ENCODE results near the gene CPT1C.

CPT1C gene

GRCh38 chr19:49686503-49687088 lies 4.3 kb upstream of the CPT1C start:
- Histone ChIP-seq H3K9ac (ENCODE audit: low read length) (no peak overlapping the region), H3K27me3 (ENCODE audit: control insufficient read depth, insufficient read depth, low read length) (no peaks in the 10 kb centered on the region), H3K9me3 (ENCODE audit: control insufficient read depth, low read depth, low read length) (no peaks in the 10 kb centered on the region), H3K4me3 (ENCODE audit: low read length) (no peak overlapping the region), H3K36me3 (ENCODE audit: control insufficient read depth, low read depth, low read length) (peaks cover 63% of the 10 kb centered on the region), H3K4me1 (ENCODE audit: control insufficient read depth, low read depth, low read length) (no peaks in the 10 kb centered on the region), H3K27ac (ENCODE audit: low read length) (no peak overlapping the region)

DNA sequence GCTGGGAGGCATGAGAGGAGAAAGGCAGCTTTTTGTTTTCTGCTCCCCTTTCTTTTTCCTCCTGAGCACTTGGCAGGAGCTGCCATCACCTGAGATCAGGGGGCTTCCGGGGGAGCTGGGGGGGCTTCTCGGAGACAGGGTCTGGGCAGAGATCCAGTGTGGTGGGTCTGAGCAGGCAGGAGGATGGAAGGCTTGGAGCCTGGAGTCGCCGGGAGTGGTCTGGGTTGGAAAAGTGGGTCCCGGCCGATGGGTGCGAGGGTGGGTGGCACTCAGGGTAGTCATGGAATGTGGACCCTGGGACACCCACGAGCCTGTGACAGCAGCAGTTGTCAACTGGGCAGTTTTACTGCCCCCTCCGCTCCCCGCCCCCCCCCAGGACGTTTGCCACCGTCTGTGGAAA lies 3.8 kb upstream of the CPT1C start:
- peaks cover 57% of the 10 kb centered on the region for H3K36me3 ChIP-seq (ENCODE audit: control insufficient read depth, low read depth, low read length)
- no peaks in the 10 kb centered on the region for H3K9me3 ChIP-seq (ENCODE audit: control insufficient read depth, low read depth, low read length)
- H3K4me3 ChIP-seq (ENCODE audit: low read length): no peak overlapping the region
- no peaks in the 10 kb centered on the region for H3K4me1 ChIP-seq (ENCODE audit: control insufficient read depth, low read depth, low read length)
- H3K27ac ChIP-seq (ENCODE audit: low read length): no peak overlapping the region
- no peaks in the 10 kb centered on the region for H3K27me3 ChIP-seq (ENCODE audit: control insufficient read depth, insufficient read depth, low read length)
- H3K9ac ChIP-seq (ENCODE audit: low read length): no peak overlapping the region

DNA sequence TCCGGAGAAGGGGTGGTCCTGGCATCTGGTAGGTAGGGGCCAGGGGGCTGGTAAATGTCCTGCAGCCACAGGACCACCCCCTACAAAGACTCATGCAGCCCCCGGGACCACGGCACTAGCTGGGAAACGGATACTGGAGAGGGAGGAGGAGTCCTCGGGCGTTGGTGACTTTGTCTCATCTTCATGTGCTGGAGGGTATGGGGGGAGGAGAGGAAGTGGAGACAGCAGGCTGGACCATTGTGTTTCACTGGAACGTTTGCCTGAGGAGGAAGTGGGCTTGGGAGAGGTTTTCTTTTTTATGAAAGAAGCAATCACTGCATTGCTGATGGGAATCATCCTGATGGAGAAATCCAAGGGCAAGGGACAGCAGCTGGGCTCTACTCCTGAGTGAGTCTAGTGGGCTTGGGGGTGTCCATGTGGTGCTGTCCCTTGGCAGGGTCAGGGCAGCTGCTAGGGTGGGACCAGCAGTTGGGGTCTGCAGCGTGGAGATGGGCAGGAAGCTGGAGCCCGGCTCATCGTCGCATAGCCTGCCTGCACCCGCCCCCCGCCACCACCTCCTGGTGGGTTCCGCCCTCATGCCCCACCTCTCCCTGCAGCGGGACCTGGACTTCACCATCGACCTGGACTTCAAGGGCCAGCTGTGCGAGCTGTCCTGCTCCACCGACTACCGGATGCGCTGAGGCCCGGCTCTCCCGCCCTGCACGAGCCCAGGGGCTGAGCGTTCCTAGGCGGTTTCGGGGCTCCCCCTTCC lies 3.2 kb upstream of the CPT1C start:
- Histone ChIP-seq H3K9me3 (ENCODE audit: control insufficient read depth, low read depth, low read length) (no peaks in the 10 kb centered on the region), H3K36me3 (ENCODE audit: control insufficient read depth, low read depth, low read length) (peaks cover 51% of the 10 kb centered on the region), H3K27me3 (ENCODE audit: control insufficient read depth, insufficient read depth, low read length) (no peaks in the 10 kb centered on the region), H3K9ac (ENCODE audit: low read length) (no peak overlapping the region), H3K4me1 (ENCODE audit: control insufficient read depth, low read depth, low read length) (no peaks in the 10 kb centered on the region), H3K4me3 (ENCODE audit: low read length) (no peak overlapping the region), H3K27ac (ENCODE audit: low read length) (no peak overlapping the region)

DNA sequence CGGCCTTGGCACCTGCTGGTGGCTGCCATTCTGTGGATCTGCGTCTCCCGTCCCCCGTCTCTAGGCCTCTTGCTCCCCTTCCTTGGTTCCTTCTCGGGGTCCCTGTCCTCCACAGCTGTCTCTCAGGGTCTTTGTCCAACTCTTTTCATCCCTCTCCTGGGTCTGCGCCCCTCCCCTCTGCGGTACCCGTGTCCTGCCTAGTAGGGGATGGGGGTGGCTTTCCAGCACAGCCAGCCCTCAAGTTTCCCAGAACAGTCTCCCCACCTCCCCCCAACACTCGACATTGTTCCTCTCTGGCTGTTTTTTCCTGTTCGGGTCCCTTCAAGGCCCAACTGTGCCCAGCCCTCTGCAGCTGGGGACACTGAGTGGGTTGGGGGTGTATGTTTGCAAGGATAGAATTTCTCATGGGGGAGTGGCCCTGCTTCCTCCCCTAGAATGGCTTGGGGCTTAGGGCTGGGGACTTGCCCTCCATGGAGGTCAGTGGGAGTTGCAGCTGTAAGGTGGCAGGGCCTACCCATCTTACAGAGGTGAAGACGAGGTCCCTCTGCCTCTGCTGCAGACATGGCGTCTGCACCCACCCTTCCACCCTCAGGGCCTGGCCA lies 2.3 kb upstream of the CPT1C start:
- no peak overlapping the region for H3K27ac ChIP-seq (ENCODE audit: low read length)
- H3K36me3 ChIP-seq (ENCODE audit: control insufficient read depth, low read depth, low read length): peaks cover 50% of the 10 kb centered on the region
- H3K9me3 ChIP-seq (ENCODE audit: control insufficient read depth, low read depth, low read length): no peaks in the 10 kb centered on the region
- H3K27me3 ChIP-seq (ENCODE audit: control insufficient read depth, insufficient read depth, low read length): no peaks in the 10 kb centered on the region
- H3K9ac ChIP-seq (ENCODE audit: low read length): no peak overlapping the region
- H3K4me3 ChIP-seq (ENCODE audit: low read length): no peak overlapping the region
- H3K4me1 ChIP-seq (ENCODE audit: control insufficient read depth, low read depth, low read length): no peaks in the 10 kb centered on the region

GRCh38 chr19:49689133-49690078 lies 1.5 kb upstream of the CPT1C start, which contains the start of gene ADM5:
ADM5 (plus strand) TSS chr19:49689594; CDS start chr19:49689838, 244 bp downstream.
- H3K27me3 ChIP-seq (ENCODE audit: control insufficient read depth, insufficient read depth, low read length): no peaks in the 10 kb centered on the region
- H3K9ac ChIP-seq (ENCODE audit: low read length): peak within 1 kb of the TSS; percentile 64
- peaks cover 43% of the 10 kb centered on the region for H3K36me3 ChIP-seq (ENCODE audit: control insufficient read depth, low read depth, low read length)
- no peaks in the 10 kb centered on the region for H3K4me1 ChIP-seq (ENCODE audit: control insufficient read depth, low read depth, low read length)
- peak within 1 kb of the TSS; percentile 48 for H3K27ac ChIP-seq (ENCODE audit: low read length)
- H3K4me3 ChIP-seq (ENCODE audit: low read length): peak within 1 kb of the TSS; percentile 79
- H3K9me3 ChIP-seq (ENCODE audit: control insufficient read depth, low read depth, low read length): no peaks in the 10 kb centered on the region

GRCh38 chr19:49690079-49690655 lies 749 bp upstream of the CPT1C start:
- no peaks in the 10 kb centered on the region for H3K4me1 ChIP-seq (ENCODE audit: control insufficient read depth, low read depth, low read length)
- H3K9ac ChIP-seq (ENCODE audit: low read length): peak overlapping the region; percentile 64
- H3K36me3 ChIP-seq (ENCODE audit: control insufficient read depth, low read depth, low read length): peaks cover 36% of the 10 kb centered on the region
- H3K27ac ChIP-seq (ENCODE audit: low read length): peak overlapping the region; percentile 48
- no peaks in the 10 kb centered on the region for H3K27me3 ChIP-seq (ENCODE audit: control insufficient read depth, insufficient read depth, low read length)
- H3K4me3 ChIP-seq (ENCODE audit: low read length): peak overlapping the region; percentile 79
- no peaks in the 10 kb centered on the region for H3K9me3 ChIP-seq (ENCODE audit: control insufficient read depth, low read depth, low read length)

DNA sequence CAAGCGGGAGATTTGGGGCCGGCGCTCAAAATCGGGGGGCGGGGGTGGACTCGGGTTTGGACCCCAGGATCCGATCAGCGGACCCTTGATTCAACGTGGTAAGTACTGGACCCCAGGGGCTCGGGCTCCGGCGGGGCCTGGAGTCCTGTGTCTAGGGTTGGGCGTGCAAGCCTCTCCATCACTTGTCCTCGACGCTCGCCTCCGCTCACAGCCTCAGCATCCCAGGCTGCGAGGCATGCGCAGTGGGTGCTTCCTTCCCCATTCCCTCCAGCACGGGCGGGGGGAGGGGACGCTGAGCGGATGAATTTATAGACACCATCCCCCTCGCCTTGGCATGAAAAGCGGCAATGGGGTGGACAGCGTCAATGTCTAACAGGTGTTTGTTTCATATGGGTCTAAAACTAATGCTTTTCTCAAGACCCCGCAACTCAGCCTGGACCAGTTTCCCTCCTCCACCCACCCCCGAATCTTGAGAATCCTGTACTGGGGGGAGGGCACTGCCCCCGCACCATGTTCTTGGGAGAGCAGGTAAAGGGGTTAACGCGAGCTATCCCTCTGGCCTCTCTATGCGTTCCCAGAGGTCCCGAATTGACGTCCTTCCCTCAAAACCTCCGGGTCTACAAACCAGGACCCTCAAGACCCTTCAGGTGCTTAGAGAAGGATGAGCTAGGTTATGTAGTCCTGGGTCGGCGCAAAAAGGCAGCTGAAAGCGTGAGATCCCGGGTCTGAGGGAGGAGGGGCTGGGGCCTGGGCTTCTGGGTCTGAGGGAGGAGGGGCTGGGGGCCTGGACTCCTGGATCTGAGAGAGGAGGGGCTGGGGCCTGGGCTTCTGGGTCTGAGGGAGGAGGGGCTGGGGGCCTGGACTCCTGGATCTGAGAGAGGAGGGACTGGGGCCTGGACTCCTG lies 579 bp downstream of the CPT1C start:
- Histone ChIP-seq H3K4me1 (ENCODE audit: control insufficient read depth, low read depth, low read length) (no peaks in the 10 kb centered on the region), H3K9ac (ENCODE audit: low read length) (peak overlapping the region; percentile 64), H3K27me3 (ENCODE audit: control insufficient read depth, insufficient read depth, low read length) (no peaks in the 10 kb centered on the region), H3K36me3 (ENCODE audit: control insufficient read depth, low read depth, low read length) (peaks cover 23% of the 10 kb centered on the region), H3K27ac (ENCODE audit: low read length) (peak overlapping the region; percentile 46), H3K4me3 (ENCODE audit: low read length) (peak overlapping the region; percentile 79), H3K9me3 (ENCODE audit: control insufficient read depth, low read depth, low read length) (no peaks in the 10 kb centered on the region)

DNA sequence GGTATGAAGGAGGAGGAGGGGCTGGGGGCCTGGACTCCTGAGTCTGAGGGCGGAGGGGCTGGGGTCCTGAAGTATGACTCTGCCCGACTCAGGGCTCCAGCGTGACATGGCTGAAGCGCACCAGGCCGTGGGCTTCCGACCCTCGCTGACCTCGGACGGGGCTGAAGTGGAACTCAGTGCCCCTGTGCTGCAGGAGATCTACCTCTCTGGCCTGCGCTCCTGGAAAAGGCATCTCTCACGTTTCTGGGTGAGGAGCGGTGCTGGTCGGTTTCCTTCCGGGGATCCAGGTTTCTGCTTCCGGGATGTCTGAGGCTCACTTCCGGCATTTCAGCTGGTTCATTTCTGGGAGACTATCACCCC lies 1.2 kb downstream of the CPT1C start:
- Histone ChIP-seq H3K9ac (ENCODE audit: low read length) (no peak overlapping the region), H3K4me1 (ENCODE audit: control insufficient read depth, low read depth, low read length) (no peaks in the 10 kb centered on the region), H3K36me3 (ENCODE audit: control insufficient read depth, low read depth, low read length) (peaks cover 25% of the 10 kb centered on the region), H3K4me3 (ENCODE audit: low read length) (peak overlapping the region; percentile 79), H3K27ac (ENCODE audit: low read length) (no peak overlapping the region), H3K27me3 (ENCODE audit: control insufficient read depth, insufficient read depth, low read length) (no peaks in the 10 kb centered on the region), H3K9me3 (ENCODE audit: control insufficient read depth, low read depth, low read length) (no peaks in the 10 kb centered on the region)

DNA sequence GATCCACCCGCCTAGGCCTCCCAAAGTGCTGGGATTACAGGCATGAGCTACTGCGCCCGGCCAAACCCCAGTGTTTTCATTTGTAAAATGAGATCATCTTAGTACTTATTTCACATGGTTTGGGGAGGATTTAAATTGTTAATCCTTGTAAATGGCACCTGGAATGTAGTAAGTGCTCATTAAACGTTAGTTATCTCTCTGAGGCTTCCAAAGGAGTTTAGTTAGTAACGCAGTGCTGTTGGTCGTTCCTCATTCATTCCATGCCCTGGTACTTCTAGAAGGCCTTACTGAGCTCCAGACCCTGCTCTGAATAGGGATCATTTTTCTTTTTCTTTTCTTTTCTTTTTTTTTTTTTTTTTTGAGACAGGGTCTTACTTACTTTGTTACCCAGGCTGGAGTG lies 5.2 kb downstream of the CPT1C start:
- Histone ChIP-seq H3K9me3 (ENCODE audit: control insufficient read depth, low read depth, low read length) (no peaks in the 10 kb centered on the region), H3K36me3 (ENCODE audit: control insufficient read depth, low read depth, low read length) (peaks cover 17% of the 10 kb centered on the region), H3K27me3 (ENCODE audit: control insufficient read depth, insufficient read depth, low read length) (no peaks in the 10 kb centered on the region)

GRCh38 chr19:49696865-49697264 lies 5.9 kb downstream of the CPT1C start:
- H3K4me3 ChIP-seq (ENCODE audit: low read length): no peak overlapping the region
- no peaks in the 10 kb centered on the region for H3K4me1 ChIP-seq (ENCODE audit: control insufficient read depth, low read depth, low read length)

More for the DNA sequence above, 5.2 kb downstream of the CPT1C start:
- Histone ChIP-seq H3K9ac (ENCODE audit: low read length) (no peak overlapping the region), H3K4me1 (ENCODE audit: control insufficient read depth, low read depth, low read length) (no peaks in the 10 kb centered on the region), H3K4me3 (ENCODE audit: low read length) (no peak overlapping the region), H3K27ac (ENCODE audit: low read length) (no peak overlapping the region)

More at GRCh38 chr19:49696865-49697264, 5.9 kb downstream of the CPT1C start:
- Histone ChIP-seq H3K9ac (ENCODE audit: low read length) (no peak overlapping the region), H3K9me3 (ENCODE audit: control insufficient read depth, low read depth, low read length) (no peaks in the 10 kb centered on the region), H3K27me3 (ENCODE audit: control insufficient read depth, insufficient read depth, low read length) (no peaks in the 10 kb centered on the region), H3K27ac (ENCODE audit: low read length) (no peak overlapping the region), H3K36me3 (ENCODE audit: control insufficient read depth, low read depth, low read length) (peaks cover 17% of the 10 kb centered on the region)

Measured in iPS-18a (cell line).